Natural killer cell treated with Interleukin-12 subunit alpha and Interleukin-12 subunit beta and Interleukin-15 and Interleukin-18, amount 100 ng/mL, for 72 hours (primary cell): ENCODE data around the gene CD86. TPM values are rescaled to one million over a fixed set of nuclear protein-coding genes. Genes with fewer than 3 reads are reported as not detected.

Experiments
- ATAC-seq, 2 donors: fragments of 150-1000 bp; cut with Tn5 transposase in 1 of 2; sonication (Bioruptor Pico), chemical (Tn5 transposase) in 1 of 2; 2 replicates each; pipeline ENCODE4 v1.10.0; 2021
- DNase-seq: peaks from one replicate; pipeline ENCODE4 v3.0.0; 2022; ENCODE audit warnings: low spot score
- H3K27ac Mint-ChIP-seq, 2 donors: 1 replicate in 1 of 2; 2 replicates in 1 of 2; pipeline ENCODE4 v1.8.0; 2022; ENCODE audit warnings: mixed read lengths in 2 of 2, mild to moderate bottlenecking in 1 of 2, moderate library complexity in 1 of 2
- H3K27me3 Mint-ChIP-seq, 2 donors: 1 replicate in 1 of 2; 2 replicates in 1 of 2; pipeline ENCODE4 v1.8.0; 2022; ENCODE audit warnings: mixed read lengths in 2 of 2
- H3K36me3 Mint-ChIP-seq: one replicate; pipeline ENCODE4 v1.8.0; 2022; ENCODE audit warnings: mixed read lengths
- H3K4me1 Mint-ChIP-seq, 2 donors: 1 replicate in 1 of 2; 2 replicates in 1 of 2; pipeline ENCODE4 v1.8.0; 2022; ENCODE audit warnings: low read depth in 2 of 2, mixed read lengths in 2 of 2, mild to moderate bottlenecking in 1 of 2
- H3K4me3 Mint-ChIP-seq: one replicate; pipeline ENCODE4 v1.8.0; 2022; ENCODE audit warnings: mixed read lengths
- H3K9me3 Mint-ChIP-seq: 2 replicates; pipeline ENCODE4 v1.8.0; 2022; ENCODE audit warnings: mixed read lengths
- total RNA-seq, 2 donors: library from RNA; stranded (reverse); gene quantifications; one replicate each; pipeline ENCODE4 v1.2.3, GENCODE V29; 2022

The CD86 gene
- total RNA-seq, 2 donors from 2014 or later = 3.2 to 4.5 TPM

DNA sequence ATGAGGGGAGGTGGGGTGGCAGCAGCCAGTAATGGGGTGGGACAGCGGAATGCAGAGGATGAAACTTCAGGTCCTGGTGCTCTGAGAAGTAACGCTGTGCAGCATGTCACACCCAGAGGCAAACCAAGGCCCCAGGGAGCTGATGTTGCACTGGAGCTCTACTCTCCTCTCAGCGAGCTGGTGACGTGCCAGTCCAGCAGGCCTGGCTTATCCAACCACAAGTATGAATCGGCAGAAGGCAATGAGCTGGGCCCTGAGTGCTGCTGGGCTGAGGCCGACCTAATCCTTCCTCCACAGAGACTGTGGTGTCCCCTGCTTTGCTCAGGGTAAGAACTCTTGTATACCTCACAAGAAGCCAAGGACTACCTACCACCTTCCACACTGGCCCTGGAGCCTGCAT, 30.5 kb downstream of the CD86 start:
- no peak for DNase-seq
- peak in 1 of 2 donors; percentile 25 for ATAC-seq
- Mint-ChIP-seq H3K4me3 (no peak overlapping the region), H3K4me1 (peaks cover 11 to 19% of the 10 kb centered on the region in 2 donors), H3K9me3 (no peaks in the 10 kb centered on the region), H3K27ac (no peak overlapping the region), H3K36me3 (no peaks in the 10 kb centered on the region), H3K27me3 (peaks cover 7 to 18% of the 10 kb centered on the region in 2 donors)

DNA sequence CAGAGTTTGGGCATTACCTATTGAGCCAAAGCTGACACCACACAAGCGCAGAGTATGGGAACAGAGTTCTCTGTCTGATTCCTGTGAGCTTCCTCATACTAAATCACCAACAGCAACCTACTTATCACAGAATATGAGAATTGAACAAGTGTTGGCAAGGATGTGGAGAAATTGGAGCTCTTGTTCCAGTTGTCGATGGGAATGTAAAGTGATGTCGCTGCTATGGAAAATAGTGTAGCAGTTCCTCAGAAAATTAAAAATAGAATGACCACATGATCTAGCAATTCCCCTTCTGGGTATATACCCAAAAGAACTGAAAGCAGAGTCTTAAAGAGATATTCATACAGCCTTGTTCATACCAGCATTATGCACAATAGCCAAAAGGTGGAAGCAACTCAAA, 33.4 kb downstream of the CD86 start:
- peaks cover 7 to 12% of the 10 kb centered on the region in 2 donors for H3K27me3 Mint-ChIP-seq
- H3K9me3 Mint-ChIP-seq = peaks cover 2% of the 10 kb centered on the region
- H3K4me3 Mint-ChIP-seq = no peak overlapping the region
- H3K27ac Mint-ChIP-seq = no peak overlapping the region
- H3K36me3 Mint-ChIP-seq = no peaks in the 10 kb centered on the region
- ATAC-seq (no peak), DNase-seq (no peak)
- peaks cover 11 to 13% of the 10 kb centered on the region in 2 donors for H3K4me1 Mint-ChIP-seq

DNA sequence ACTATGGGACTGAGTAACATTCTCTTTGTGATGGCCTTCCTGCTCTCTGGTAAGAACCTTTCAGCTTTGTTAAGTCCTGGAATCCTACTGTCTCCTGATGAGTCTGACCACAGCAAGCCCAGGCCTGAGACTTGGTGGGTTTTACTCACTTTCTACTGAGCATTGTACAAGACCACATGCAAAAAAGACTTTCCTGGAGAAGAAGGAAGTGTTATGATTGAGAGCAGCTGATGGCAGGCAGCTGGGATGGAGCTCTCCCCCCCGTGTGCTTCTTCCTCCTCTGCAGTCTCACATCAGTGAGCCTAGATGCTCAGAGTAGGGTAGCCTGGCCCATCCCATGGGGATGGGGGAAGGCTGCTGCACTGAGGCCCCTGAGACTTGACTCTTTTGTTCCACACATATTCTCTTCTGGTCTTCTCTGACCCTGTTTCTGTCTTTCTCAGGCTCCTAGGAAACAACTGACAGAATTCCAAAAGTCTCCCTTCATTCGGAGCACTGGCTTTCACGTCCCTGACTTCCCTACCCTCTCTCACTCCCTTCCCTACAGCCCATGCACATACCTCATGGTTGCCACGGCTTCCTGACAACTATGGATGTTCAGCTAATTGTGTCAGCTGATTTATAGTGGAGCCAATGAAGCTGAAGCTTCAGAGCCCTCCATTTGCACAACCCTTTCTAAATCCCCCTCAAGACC, 36.6 kb downstream of the CD86 start:
- Mint-ChIP-seq H3K4me3 (peak overlapping the region; percentile 76), H3K27me3 (peaks cover 7 to 8% of the 10 kb centered on the region in 2 donors), H3K4me1 (peaks cover 11 to 23% of the 10 kb centered on the region in 2 donors), H3K36me3 (no peaks in the 10 kb centered on the region), H3K27ac (peak overlapping the region; percentile 79 to 87), H3K9me3 (peaks cover 2% of the 10 kb centered on the region)
- DNase-seq = no peak
- ATAC-seq = peak in 1 of 2 donors; percentile 2

DNA sequence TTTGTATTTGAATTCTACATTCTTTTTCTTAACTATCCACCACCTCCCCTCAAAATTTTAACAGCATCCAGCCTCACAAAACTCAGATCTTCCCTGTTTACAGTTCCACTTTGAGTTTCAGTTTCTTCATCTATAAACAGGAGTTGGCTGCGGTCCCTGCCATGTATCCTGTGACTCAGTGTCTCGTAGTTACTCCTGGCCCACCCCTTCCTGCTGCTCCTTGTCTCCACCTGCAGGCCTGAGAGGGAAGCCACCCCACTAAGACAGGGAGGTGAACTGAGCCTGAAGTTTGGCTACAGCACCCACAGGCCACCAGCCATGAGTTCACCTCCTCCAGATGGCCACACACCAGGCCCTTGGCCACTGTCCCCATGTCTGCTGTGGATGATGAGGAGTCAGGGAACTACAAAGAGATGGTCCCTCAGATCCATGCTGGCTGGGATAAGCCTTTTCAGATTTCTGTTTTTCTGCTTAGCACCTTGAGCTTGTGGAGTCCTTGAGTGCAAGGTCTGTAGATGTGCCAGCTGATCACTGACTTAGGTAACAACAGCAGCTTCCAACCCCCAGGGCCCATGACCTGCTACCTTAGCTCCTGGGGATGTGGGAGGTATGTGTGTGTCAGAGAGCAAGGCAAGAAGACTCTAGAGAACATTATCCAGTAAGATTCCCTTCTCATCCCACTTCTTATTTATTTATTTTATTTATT, 37.5 kb downstream of the CD86 start:
- peaks cover 2% of the 10 kb centered on the region for H3K9me3 Mint-ChIP-seq
- peaks cover 11 to 23% of the 10 kb centered on the region in 2 donors for H3K4me1 Mint-ChIP-seq
- no peaks in the 10 kb centered on the region for H3K36me3 Mint-ChIP-seq
- peaks cover 7 to 8% of the 10 kb centered on the region in 2 donors for H3K27me3 Mint-ChIP-seq
- DNase-seq = no peak
- ATAC-seq = peak; percentile 86 to 90
- H3K27ac Mint-ChIP-seq = peak overlapping the region; percentile 79 to 87
- peak overlapping the region; percentile 76 for H3K4me3 Mint-ChIP-seq

DNA sequence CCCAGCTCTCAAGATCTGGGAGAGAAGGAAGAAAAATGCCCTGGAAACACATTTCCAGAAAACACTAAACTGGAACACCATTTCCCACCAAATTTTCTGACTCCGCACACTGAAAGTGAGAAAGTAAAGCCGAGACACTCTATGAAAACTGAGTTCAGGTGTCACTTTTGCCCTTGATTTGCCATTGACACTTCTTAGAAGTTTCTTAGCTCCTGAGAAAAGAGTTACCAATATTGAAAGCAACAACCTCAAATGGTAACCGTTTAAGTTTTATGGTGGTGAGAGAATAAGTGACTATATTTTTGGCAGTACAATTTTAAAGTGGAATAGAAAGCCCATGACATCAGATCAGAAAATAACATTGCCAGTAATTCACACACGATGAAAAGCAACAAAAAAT, 39.0 kb downstream of the CD86 start:
- H3K4me1 Mint-ChIP-seq = peaks cover 11 to 23% of the 10 kb centered on the region in 2 donors
- peak in 1 of 2 donors; percentile 61 for ATAC-seq

DNA sequence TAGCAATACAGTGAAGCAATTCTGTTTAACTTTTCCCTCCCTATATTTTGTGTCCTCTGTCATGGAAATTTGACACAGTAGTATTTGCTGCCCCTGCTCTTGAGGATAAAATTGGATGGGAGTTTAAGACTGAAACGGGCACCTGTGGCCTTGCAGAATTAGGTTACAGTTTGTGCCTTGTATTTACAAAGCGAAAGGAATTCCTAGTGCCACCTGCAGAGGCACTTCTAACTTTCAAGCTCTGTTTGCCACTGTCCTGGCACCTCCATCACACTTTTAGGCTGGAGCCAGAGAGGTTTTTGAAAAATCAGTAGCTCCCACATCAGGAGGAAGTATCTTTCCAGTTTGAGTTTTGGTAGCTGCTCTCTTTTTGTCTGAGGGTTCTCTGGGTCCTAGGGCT, 39.5 kb downstream of the CD86 start:
- H3K4me3 Mint-ChIP-seq = peak overlapping the region; percentile 68
- no peaks in the 10 kb centered on the region for H3K36me3 Mint-ChIP-seq
- no peak for DNase-seq
- H3K27ac Mint-ChIP-seq = peak overlapping the region; percentile 41 to 71
- no peak for ATAC-seq
- peaks cover 2% of the 10 kb centered on the region for H3K9me3 Mint-ChIP-seq
- peaks cover 11 to 23% of the 10 kb centered on the region in 2 donors for H3K4me1 Mint-ChIP-seq
- peaks cover 0 to 8% of the 10 kb centered on the region in 2 donors for H3K27me3 Mint-ChIP-seq

More for the DNA sequence above, 39.0 kb downstream of the CD86 start:
- peak overlapping the region; percentile 68 for H3K4me3 Mint-ChIP-seq
- peaks cover 2% of the 10 kb centered on the region for H3K9me3 Mint-ChIP-seq
- H3K36me3 Mint-ChIP-seq = no peaks in the 10 kb centered on the region
- peaks cover 1 to 8% of the 10 kb centered on the region in 2 donors for H3K27me3 Mint-ChIP-seq
- DNase-seq = no peak
- peak overlapping the region; percentile 41 to 71 for H3K27ac Mint-ChIP-seq

DNA sequence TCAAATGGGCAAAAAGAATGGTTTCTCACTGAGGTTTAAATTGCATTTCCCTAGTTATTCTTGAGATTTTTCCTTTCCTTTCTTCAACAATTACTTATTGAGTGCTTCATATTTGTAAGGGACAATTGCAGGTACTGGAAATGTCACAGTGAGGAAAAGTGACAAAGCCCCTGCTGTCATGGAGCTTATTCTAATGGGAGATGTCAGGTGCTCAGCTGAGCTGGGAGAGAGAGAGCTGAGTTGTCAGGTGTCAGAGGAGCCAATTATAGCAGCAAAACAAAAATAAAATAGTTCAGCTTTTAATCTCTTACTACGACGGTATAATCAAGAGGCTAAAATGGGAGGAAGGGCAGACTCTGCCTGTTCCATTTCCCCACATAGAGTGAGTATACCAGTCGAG, 42.0 kb downstream of the CD86 start:
- H3K4me1 Mint-ChIP-seq = peaks cover 22 to 31% of the 10 kb centered on the region in 2 donors

DNA sequence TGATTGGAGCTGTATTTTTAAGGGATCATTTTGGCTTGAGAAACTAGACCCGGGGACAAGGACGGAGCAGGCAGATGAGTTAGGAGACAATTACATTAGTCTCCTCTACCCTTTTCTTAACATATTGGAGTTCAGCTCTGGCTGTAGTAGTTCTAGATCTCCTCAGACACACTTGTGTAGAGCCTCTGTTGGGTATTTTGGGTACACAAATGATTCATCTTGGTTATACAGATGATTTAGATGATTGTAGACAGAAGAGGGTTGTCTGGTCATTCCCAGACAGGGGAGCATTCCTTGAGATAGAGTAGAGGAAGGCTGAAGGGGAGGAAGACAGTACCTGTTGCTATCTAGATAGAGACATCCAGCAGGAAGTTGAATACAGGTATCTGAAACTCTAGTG, 43.4 kb downstream of the CD86 start:
- H3K4me3 Mint-ChIP-seq = no peak overlapping the region
- ATAC-seq (no peak), DNase-seq (no peak)
- no peaks in the 10 kb centered on the region for H3K36me3 Mint-ChIP-seq
- H3K9me3 Mint-ChIP-seq = no peaks in the 10 kb centered on the region
- no peak overlapping the region for H3K27ac Mint-ChIP-seq
- peaks cover 21 to 34% of the 10 kb centered on the region in 2 donors for H3K4me1 Mint-ChIP-seq
- no peaks in the 10 kb centered on the region for H3K27me3 Mint-ChIP-seq

More for the DNA sequence above, 42.0 kb downstream of the CD86 start:
- Mint-ChIP-seq H3K27me3 (peaks cover 0 to 4% of the 10 kb centered on the region in 2 donors), H3K27ac (no peak overlapping the region), H3K4me3 (no peak overlapping the region), H3K36me3 (no peaks in the 10 kb centered on the region), H3K9me3 (peaks cover 2% of the 10 kb centered on the region)
- DNase-seq (no peak), ATAC-seq (no peak)

DNA sequence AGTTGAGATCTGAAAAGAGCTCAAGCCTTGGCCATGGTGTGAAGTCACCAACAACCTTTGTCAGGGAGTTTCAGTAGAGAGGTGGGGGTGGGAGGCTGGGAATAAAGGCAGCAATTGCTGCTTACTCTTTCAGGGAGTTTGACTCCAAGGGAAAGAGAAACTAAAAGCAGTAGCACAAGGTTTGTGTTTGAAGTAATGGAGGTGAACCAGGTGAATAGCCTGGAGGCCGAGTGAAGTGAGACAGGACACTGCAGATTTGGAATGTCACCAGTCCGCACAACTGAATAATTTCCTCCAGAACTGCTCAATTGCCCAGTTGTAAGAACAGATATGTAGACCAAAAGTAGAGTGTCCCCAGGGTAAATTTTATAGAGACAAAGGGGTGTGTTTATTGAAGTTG, 44.1 kb downstream of the CD86 start:
- Mint-ChIP-seq H3K27me3 (no peaks in the 10 kb centered on the region), H3K4me3 (no peak overlapping the region), H3K36me3 (no peaks in the 10 kb centered on the region), H3K9me3 (no peaks in the 10 kb centered on the region), H3K4me1 (peaks cover 23 to 34% of the 10 kb centered on the region in 2 donors), H3K27ac (no peak overlapping the region)
- DNase-seq = no peak
- ATAC-seq = no peak

DNA sequence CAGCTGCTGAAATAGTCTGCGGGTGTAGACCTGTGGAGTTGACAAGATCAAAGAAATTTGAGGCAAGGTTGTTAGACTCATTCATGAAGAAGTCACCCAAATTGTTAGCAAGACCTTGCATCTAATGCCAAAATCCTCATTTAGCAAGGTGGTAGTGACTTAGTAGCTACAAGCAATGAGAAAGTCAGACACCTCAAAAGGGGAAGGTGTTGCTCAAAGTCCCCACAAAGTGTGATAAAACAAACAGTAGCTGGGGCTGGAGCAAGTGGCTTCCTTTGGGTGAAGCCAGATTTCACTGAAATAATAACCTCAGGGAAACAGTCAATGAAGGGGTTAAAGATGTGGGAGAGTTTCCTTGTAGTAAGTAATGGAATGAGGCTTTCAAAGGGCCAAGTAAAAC, 44.9 kb downstream of the CD86 start:
- DNase-seq (no peak), ATAC-seq (no peak)
- no peaks in the 10 kb centered on the region for H3K36me3 Mint-ChIP-seq
- H3K4me1 Mint-ChIP-seq = peaks cover 23 to 36% of the 10 kb centered on the region in 2 donors
- no peaks in the 10 kb centered on the region for H3K27me3 Mint-ChIP-seq
- H3K4me3 Mint-ChIP-seq = no peak overlapping the region
- no peaks in the 10 kb centered on the region for H3K9me3 Mint-ChIP-seq
- H3K27ac Mint-ChIP-seq = no peak overlapping the region

DNA sequence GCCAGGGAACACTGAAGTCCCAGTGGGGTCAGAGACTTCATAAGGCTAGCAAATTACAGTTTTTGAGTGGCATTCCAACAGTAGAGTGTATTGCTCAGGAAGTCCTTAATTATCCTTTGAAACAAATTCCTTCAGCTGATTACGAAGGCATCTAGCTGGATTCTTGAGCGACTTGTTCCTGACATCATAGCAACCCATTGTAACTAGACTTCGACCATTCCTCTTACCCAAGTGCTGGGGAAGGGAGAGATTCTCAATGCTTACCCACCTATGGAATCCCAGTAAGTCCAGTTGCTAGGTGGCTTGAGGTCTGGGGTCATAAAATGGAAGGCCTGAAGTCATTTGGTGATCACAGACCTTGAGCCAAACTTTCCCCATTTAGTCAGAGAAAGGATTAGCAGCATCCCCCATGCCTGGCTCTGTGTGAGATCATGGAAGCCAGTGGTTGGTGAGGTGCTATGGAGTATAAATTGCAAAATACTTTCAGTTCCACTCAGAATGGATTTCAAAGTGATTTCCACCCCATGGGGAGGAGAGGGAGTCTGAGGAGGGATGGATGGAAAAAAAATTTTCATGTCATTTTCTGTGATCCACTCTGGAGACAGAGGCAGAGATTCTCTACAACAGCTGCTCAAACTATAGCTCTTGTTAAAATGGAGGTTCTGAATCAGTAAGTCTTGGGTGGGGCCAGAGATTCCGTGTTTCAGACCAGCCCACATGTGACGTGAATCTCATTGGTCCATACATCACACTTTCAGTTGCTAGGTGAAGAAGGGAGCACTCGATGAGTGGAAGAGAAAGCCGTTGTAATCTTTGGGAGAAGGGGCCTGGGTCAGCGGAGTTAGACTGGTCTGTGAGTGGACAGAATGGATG, 45.7 kb downstream of the CD86 start:
- no peaks in the 10 kb centered on the region for H3K9me3 Mint-ChIP-seq
- DNase-seq = no peak
- H3K36me3 Mint-ChIP-seq = no peaks in the 10 kb centered on the region
- peaks cover 23 to 36% of the 10 kb centered on the region in 2 donors for H3K4me1 Mint-ChIP-seq
- peak; percentile 55 to 63 for ATAC-seq
- H3K27ac Mint-ChIP-seq = peak overlapping the region in 1 of 2 donors; percentile 73
- H3K27me3 Mint-ChIP-seq = no peaks in the 10 kb centered on the region
- H3K4me3 Mint-ChIP-seq = peak overlapping the region; percentile 66

DNA sequence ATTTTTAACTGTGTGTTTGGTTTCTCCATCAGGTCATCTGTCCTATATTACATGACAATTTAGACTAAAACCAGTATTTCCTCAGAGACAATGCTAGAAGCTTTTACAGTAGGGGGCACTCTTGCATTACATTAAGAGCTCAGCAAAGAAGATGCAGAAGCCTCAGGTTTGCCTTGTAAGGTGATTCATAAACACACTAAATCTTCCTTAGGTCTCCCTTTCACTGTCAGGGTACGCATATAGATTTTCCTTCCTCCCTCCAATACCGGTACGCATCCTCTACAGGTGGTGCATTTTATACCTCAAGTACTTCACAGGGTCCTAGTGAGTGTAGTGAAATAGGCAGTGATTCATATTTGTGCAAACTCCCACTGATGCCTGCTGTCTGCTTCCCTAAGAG, 46.5 kb downstream of the CD86 start:
- peak overlapping the region in 1 of 2 donors; percentile 73 for H3K27ac Mint-ChIP-seq
- peak overlapping the region; percentile 66 for H3K4me3 Mint-ChIP-seq
- ATAC-seq (peak; percentile 58 to 68), DNase-seq (no peak)
- H3K36me3 Mint-ChIP-seq = no peaks in the 10 kb centered on the region
- H3K27me3 Mint-ChIP-seq = no peaks in the 10 kb centered on the region
- H3K4me1 Mint-ChIP-seq = peaks cover 23 to 36% of the 10 kb centered on the region in 2 donors
- H3K9me3 Mint-ChIP-seq = no peaks in the 10 kb centered on the region

DNA sequence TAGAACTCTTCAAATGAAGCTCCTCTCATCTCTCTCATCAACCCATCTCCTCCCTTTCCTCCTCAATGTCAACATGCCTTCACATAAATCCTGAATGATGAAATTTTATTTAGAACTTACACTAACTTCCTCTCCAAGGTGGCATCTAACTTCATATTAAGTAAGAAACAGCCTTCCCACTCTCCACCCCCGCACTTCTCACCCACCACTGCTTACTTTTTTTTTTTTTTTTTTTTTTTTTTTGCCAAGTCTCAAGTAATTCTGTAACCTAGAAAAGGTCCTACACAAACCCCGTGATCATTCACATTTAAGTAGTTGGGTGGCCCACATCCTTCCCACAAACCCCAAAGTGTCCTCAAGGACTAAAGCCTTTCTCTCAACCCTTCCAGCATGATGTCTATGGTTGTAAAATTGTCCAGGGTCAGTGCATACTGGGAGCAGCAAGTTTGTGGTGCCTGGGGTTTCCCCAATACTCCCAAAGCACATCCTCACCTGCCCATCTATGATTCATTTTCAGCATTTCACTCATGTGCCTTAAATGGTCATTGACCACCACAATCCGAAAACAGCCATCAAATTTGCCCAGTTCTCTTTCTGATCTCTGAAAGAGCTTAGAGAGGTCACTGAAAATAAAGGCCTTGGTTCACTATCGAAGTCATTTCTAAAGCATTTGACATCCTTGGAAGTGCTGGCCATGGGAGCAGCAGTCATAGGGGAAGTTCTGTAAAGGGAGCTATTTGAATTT, 47.2 kb downstream of the CD86 start:
- no peaks in the 10 kb centered on the region for H3K27me3 Mint-ChIP-seq
- DNase-seq (no peak), ATAC-seq (peak; percentile 56 to 71)
- peaks cover 23 to 36% of the 10 kb centered on the region in 2 donors for H3K4me1 Mint-ChIP-seq
- no peaks in the 10 kb centered on the region for H3K36me3 Mint-ChIP-seq
- no peaks in the 10 kb centered on the region for H3K9me3 Mint-ChIP-seq
- peak overlapping the region; percentile 66 for H3K4me3 Mint-ChIP-seq
- peak overlapping the region in 1 of 2 donors; percentile 62 for H3K27ac Mint-ChIP-seq
